PC-3 (cell line): Measurements from ENCODE around the gene PTPRD. TPM values are rescaled to one million over a fixed set of nuclear protein-coding genes. Genes with fewer than 3 reads are reported as not detected.

Experiments used
- ATAC-seq: fragments of 200-7000 bp; cut with Tn5 transposase; 2 replicates; pipeline ENCODE4 v1.9.1; 2020; ENCODE audit warnings: mild to moderate bottlenecking, moderate library complexity
- BruUV-seq: library from RNA; stranded (reverse); fragments of 400-500 nt; replicated peaks from 2 replicates; lab custom pipeline; 2021; lab: Mats Ljungman, UMichigan
- CTCF ChIA-PET: fragments of 300-600 bp; sonication (Branson Sonifier 250); formaldehyde crosslinking; loops from one replicate; lab custom pipeline; 2022; ENCODE audit warnings: antibody characterized with exemption; lab: Charles Lee
- POLR2A ChIA-PET: fragments of 300-600 bp; sonication (Branson Sonifier 250); formaldehyde crosslinking; loops from one replicate; lab custom pipeline; 2022; ENCODE audit warnings: antibody characterized with exemption; ENCODE audit not compliant: unreplicated experiment; lab: Charles Lee
- DNase-seq: peaks from one replicate; pipeline ENCODE4 v3.0.0-alpha.2; 2015
- H2AFZ ChIP-seq: fragments of 300-600 bp; sonication (generic); 2 replicates; pipeline ENCODE4 v1.6.0; 2016; ENCODE audit warnings: antibody characterized with exemption, low read length
- H3F3A ChIP-seq: fragments of 300-600 bp; sonication (generic); one replicate; pipeline ENCODE4 v1.6.0; 2017; ENCODE audit warnings: antibody characterized with exemption, low read length, control low read depth, mild to moderate bottlenecking; ENCODE audit not compliant: unreplicated experiment
- H3K27ac ChIP-seq: fragments of 300-600 bp; sonication (generic); 2 replicates; pipeline ENCODE4 v1.5.1; 2016; ENCODE audit warnings: mild to moderate bottlenecking, low read length
- H3K27me3 ChIP-seq: fragments of 300-600 bp; sonication (generic); 2 replicates; pipeline ENCODE4 v1.6.1; 2016; ENCODE audit warnings: low read length, mixed read lengths
- H3K36me3 ChIP-seq: fragments of 300-600 bp; sonication (generic); 2 replicates; pipeline ENCODE4 v1.6.1; 2016; ENCODE audit warnings: low read depth, mixed run types, low read length, mixed read lengths
- H3K4me1 ChIP-seq: fragments of 300-600 bp; sonication (generic); 2 replicates; pipeline ENCODE4 v1.5.1; 2016; ENCODE audit warnings: low read length; ENCODE audit not compliant: insufficient read depth
- H3K4me2 ChIP-seq: fragments of 300-600 bp; sonication (generic); 2 replicates; pipeline ENCODE4 v1.6.0; 2016; ENCODE audit warnings: low read length
- H3K4me3 ChIP-seq: fragments of 300-600 bp; sonication (generic); 2 replicates; pipeline ENCODE4 v1.5.1; 2016; ENCODE audit warnings: mild to moderate bottlenecking, low read length, mixed read lengths
- H3K79me2 ChIP-seq: fragments of 300-600 bp; sonication (generic); 2 replicates; pipeline ENCODE4 v1.6.1; 2017; ENCODE audit warnings: low read length, mixed read lengths
- H3K9ac ChIP-seq: fragments of 300-600 bp; sonication (generic); 2 replicates; pipeline ENCODE4 v1.6.0; 2016; ENCODE audit warnings: mild to moderate bottlenecking, low read length
- H3K9me2 ChIP-seq: fragments of 300-600 bp; sonication (generic); replicated peaks from 2 replicates; pipeline ENCODE4 v1.6.1; 2016; ENCODE audit warnings: mixed run types, low read length, mixed read lengths
- H3K9me3 ChIP-seq: fragments of 300-600 bp; sonication (generic); 2 replicates; pipeline ENCODE4 v1.6.1; 2016; ENCODE audit warnings: low read length, mixed read lengths
- H4K20me1 ChIP-seq: fragments of 300-600 bp; sonication (generic); 2 replicates; pipeline ENCODE4 v1.6.1; 2016; ENCODE audit warnings: low read length, mixed read lengths
- EZH2 ChIP-seq: fragments of 300-600 bp; sonication (generic); IDR thresholded peaks from one replicate; pipeline ENCODE4 v1.6.1; 2017; ENCODE audit warnings: antibody characterized with exemption, mild to moderate bottlenecking, low read length; ENCODE audit not compliant: unreplicated experiment
- EZH2phosphoT487 ChIP-seq: fragments of 300-600 bp; sonication (generic); IDR thresholded peaks from 2 replicates; pipeline ENCODE4 v1.6.1; 2018; ENCODE audit warnings: mild to moderate bottlenecking, antibody characterized with exemption, low read length, borderline replicate concordance
- intact Hi-C: fragments of 100-400 bp; cut with micrococcal nuclease; formaldehyde crosslinking; loops from 2 replicates; pipeline ENCODE4 v1.9.0; 2023
- total RNA-seq: library from RNA; depleted of rRNA; stranded (reverse); fragments of >200 nt; gene quantifications from 2 replicates; pipeline ENCODE4 v1.2.3, GENCODE V29; 2014
- TF ChIP-seq, protein P1 (sequence below): fragments of 300-600 bp; sonication (generic); conservative IDR thresholded peaks from 2 replicates; pipeline ENCODE4 v1.5.1; 2017; ENCODE audit warnings: antibody characterized with exemption, low read depth, mild to moderate bottlenecking, low read length

The PTPRD gene
- total RNA-seq, 1 experiment from 2014 or later, result not detected

DNA sequence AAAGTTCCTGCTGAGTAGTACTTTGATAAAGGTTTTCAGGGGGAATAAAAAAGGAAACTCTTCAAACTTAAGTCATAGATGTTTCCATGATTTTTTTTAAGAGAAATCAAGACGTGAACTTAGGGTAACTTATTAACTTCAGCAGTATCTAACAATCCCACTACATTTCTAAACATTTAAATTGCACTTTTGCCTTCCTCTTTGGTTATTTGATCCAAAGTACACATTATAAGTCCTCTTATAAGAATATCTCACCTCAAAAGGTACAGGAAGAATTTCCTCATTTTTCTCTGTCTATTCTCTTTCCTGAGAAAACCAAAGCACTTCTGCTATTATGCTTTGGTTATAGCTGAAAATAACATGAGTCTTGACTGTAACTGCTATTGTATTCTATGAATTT lies 7.9 kb downstream of the PTPRD start:
- Histone ChIP-seq H4K20me1 (no peaks in the 10 kb centered on the region), H2AFZ (no peak overlapping the region), H3K9ac (no peak overlapping the region), H3K27me3 (no peaks in the 10 kb centered on the region), H3K27ac (no peak overlapping the region), H3K4me2 (peak overlapping the region; percentile 19; the same call in 1 of the 2 replicates), H3F3A (no peaks in the 10 kb centered on the region), H3K4me3 (no peak overlapping the region), H3K4me1 (peaks cover 10% of the 10 kb centered on the region; the same call in 1 of the 2 replicates), H3K79me2 (no peaks in the 10 kb centered on the region), H3K9me3 (no peaks in the 10 kb centered on the region), H3K9me2 (no peaks in the 10 kb centered on the region), H3K36me3 (no peaks in the 10 kb centered on the region)
- ATAC-seq, result no peak
- TF ChIP-seq EZH2phosphoT487 (no peak), EZH2 (no peak)
- TF ChIP-seq, protein P1, sequence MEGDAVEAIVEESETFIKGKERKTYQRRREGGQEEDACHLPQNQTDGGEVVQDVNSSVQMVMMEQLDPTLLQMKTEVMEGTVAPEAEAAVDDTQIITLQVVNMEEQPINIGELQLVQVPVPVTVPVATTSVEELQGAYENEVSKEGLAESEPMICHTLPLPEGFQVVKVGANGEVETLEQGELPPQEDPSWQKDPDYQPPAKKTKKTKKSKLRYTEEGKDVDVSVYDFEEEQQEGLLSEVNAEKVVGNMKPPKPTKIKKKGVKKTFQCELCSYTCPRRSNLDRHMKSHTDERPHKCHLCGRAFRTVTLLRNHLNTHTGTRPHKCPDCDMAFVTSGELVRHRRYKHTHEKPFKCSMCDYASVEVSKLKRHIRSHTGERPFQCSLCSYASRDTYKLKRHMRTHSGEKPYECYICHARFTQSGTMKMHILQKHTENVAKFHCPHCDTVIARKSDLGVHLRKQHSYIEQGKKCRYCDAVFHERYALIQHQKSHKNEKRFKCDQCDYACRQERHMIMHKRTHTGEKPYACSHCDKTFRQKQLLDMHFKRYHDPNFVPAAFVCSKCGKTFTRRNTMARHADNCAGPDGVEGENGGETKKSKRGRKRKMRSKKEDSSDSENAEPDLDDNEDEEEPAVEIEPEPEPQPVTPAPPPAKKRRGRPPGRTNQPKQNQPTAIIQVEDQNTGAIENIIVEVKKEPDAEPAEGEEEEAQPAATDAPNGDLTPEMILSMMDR, result no peak
- no peak for DNase-seq
- ChIA-PET POLR2A (no interaction called here), CTCF (no interaction called here)
- intact Hi-C loops, result loop anchor here (10.0 kb wide), 1 partner anchor 140 kb away; no protein-coding TSS in a partner anchor
- BruUV-seq, result no TSS peak

- Histone ChIP-seq H3K4me3 (no peak overlapping the region), H3K27ac (no peak overlapping the region), H3K27me3 (no peaks in the 10 kb centered on the region), H4K20me1 (no peaks in the 10 kb centered on the region), H3K36me3 (no peaks in the 10 kb centered on the region), H3K9me2 (no peaks in the 10 kb centered on the region), H3K4me2 (no peak overlapping the region), H3K79me2 (no peaks in the 10 kb centered on the region), H3K9ac (no peak overlapping the region), H3K4me1 (no peaks in the 10 kb centered on the region), H2AFZ (no peak overlapping the region), H3F3A (no peaks in the 10 kb centered on the region), H3K9me3 (no peaks in the 10 kb centered on the region)
- intact Hi-C loops, result no loop called here
- no peak for DNase-seq
- BruUV-seq, result no TSS peak
- no peak for TF ChIP-seq EZH2phosphoT487
- TF ChIP-seq, protein P1, result no peak
- TF ChIP-seq EZH2, result no peak
- CTCF ChIA-PET, result no interaction called here
- POLR2A ChIA-PET, result no interaction called here
- no peak for ATAC-seq
Measured at GRCh38 chr9:10597801-10598200, 15.0 kb downstream of the PTPRD start.

DNA sequence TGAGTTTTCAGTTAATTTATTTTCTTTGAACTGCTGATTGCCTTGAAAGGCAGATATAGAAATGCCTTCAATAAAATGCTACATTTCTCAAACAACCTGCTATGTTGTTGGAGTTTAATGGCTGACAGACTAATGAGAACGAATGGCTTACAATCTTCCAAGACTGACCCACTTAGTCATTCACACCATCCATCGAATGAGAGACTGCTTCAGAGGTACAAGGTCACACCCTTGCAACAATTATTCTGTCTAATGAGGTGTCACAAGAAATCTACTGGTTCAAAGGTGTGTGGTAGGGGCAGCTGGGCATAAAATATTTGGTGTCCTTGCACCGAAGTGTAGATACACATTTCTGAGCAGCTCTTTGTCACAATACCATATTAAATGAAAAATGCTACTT lies 18.3 kb downstream of the PTPRD start:
- DNase-seq (no peak), ATAC-seq (no peak)
- no TSS peak for BruUV-seq
- H3K4me1 ChIP-seq, result no peaks in the 10 kb centered on the region
- intact Hi-C loops, result no loop called here
- H3K4me2 ChIP-seq, result no peak overlapping the region
- H3K79me2 ChIP-seq, result no peaks in the 10 kb centered on the region
- no peak overlapping the region for H3K4me3 ChIP-seq
- no peaks in the 10 kb centered on the region for H3K9me2 ChIP-seq
- no peaks in the 10 kb centered on the region for H3F3A ChIP-seq
- no peaks in the 10 kb centered on the region for H4K20me1 ChIP-seq
- H2AFZ ChIP-seq, result no peak overlapping the region
- no peaks in the 10 kb centered on the region for H3K36me3 ChIP-seq
- H3K27me3 ChIP-seq, result no peaks in the 10 kb centered on the region
- H3K27ac ChIP-seq, result no peak overlapping the region
- ChIA-PET POLR2A (no interaction called here), CTCF (no interaction called here)
- H3K9me3 ChIP-seq, result no peaks in the 10 kb centered on the region
- TF ChIP-seq EZH2phosphoT487 (no peak), EZH2 (no peak)
- TF ChIP-seq, protein P1, result no peak
- H3K9ac ChIP-seq, result no peak overlapping the region
